Choroid plexus epithelial cell (primary cell): Measurements from ENCODE around the gene TMEM109.

Source experiments
- DNase-seq: peaks from one replicate; pipeline ENCODE4 v3.0.0-alpha.2; 2010; ENCODE audit warnings: low read depth
- H3K4me3 ChIP-seq: 2 replicates; pipeline ENCODE4 v1.5.1; 2011; ENCODE audit warnings: low read depth, mild to moderate bottlenecking, control low read depth, low read length, moderate library complexity
- CTCF ChIP-seq: conservative IDR thresholded peaks from 2 replicates; pipeline ENCODE4 v1.5.1; 2011; ENCODE audit warnings: low read depth, mild to moderate bottlenecking, control low read depth, inconsistent platforms, low read length, moderate library complexity

The TMEM109 gene

GRCh38 chr11:60944490-60945294, 30.7 kb downstream of the TMEM109 start:
- peak; percentile 31 for TF ChIP-seq CTCF
- no peak for DNase-seq
- no peak overlapping the region for H3K4me3 ChIP-seq

GRCh38 chr11:60945295-60945667, 31.3 kb downstream of the TMEM109 start:
- no peak for TF ChIP-seq CTCF
- no peak for DNase-seq
- no peak overlapping the region for H3K4me3 ChIP-seq

GRCh38 chr11:60946601-60947264, 32.8 kb downstream of the TMEM109 start:
- H3K4me3 ChIP-seq = no peak overlapping the region
- no peak for TF ChIP-seq CTCF
- no peak for DNase-seq

- no peak for TF ChIP-seq CTCF
- DNase-seq = no peak
Measured at GRCh38 chr11:60947700-60948099, 33.7 kb downstream of the TMEM109 start.

GRCh38 chr11:60948250-60948649, 34.3 kb downstream of the TMEM109 start:
- no peak overlapping the region for H3K4me3 ChIP-seq
- TF ChIP-seq CTCF = no peak
- DNase-seq = no peak

More at GRCh38 chr11:60947700-60948099, 33.7 kb downstream of the TMEM109 start:
- H3K4me3 ChIP-seq = no peak overlapping the region

GRCh38 chr11:60950024-60950423, 36.1 kb downstream of the TMEM109 start:
- H3K4me3 ChIP-seq = no peak overlapping the region
- no peak for DNase-seq
- TF ChIP-seq CTCF = no peak
